OCI-LY7 (cell line): ENCODE measurements around the gene DISC1.

Source experiments
- EZH2phosphoT487 ChIP-seq: fragments of 200-600 bp; sonication (generic); IDR thresholded peaks from 2 replicates; pipeline ENCODE4 v1.6.1; 2018; ENCODE audit warnings: low read depth, borderline replicate concordance, mild to moderate bottlenecking, mixed run types, antibody characterized with exemption, low read length, moderate library complexity, mixed read lengths
- TF ChIP-seq, protein P1 (sequence below): fragments of 200-600 bp; sonication (generic); conservative IDR thresholded peaks from 2 replicates; pipeline ENCODE4 v1.5.1; 2014; ENCODE audit warnings: mild to moderate bottlenecking, antibody characterized with exemption, low read length, moderate library complexity, mixed read lengths

DNA sequence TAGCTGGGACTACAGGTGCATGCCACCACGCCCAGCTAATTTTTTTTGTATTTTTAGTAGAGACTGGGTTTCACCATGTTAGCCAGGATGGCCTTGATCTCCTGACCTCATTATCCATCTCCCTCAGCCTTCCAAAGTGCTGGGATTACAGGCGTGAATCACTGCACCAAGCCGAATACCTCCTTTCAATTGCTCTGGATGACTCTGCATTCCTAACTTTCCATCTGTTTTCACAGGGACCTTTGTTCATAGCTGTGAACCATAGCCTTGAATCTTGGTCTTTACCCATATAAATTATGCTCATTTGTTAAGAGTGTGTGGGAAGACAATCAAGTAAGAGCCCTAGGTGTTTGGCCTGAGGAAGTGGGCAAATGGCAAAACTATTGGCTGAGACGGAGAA, 422.7 kb downstream of the DISC1 start:
- TF ChIP-seq, protein P1, sequence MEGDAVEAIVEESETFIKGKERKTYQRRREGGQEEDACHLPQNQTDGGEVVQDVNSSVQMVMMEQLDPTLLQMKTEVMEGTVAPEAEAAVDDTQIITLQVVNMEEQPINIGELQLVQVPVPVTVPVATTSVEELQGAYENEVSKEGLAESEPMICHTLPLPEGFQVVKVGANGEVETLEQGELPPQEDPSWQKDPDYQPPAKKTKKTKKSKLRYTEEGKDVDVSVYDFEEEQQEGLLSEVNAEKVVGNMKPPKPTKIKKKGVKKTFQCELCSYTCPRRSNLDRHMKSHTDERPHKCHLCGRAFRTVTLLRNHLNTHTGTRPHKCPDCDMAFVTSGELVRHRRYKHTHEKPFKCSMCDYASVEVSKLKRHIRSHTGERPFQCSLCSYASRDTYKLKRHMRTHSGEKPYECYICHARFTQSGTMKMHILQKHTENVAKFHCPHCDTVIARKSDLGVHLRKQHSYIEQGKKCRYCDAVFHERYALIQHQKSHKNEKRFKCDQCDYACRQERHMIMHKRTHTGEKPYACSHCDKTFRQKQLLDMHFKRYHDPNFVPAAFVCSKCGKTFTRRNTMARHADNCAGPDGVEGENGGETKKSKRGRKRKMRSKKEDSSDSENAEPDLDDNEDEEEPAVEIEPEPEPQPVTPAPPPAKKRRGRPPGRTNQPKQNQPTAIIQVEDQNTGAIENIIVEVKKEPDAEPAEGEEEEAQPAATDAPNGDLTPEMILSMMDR, result no peak
- TF ChIP-seq EZH2phosphoT487, result no peak
